IPS-20b (cell line): ENCODE measurements around the gene ZBTB7A.
"Not testable (repeated sequence)": the region's sequence is repeated elsewhere in the genome, so short reads cannot be mapped to it uniquely, and the experiment has no call there.

ENCODE experiments used
- H3K27ac ChIP-seq: one replicate; pipeline ENCODE4 v1.5.1; 2013; ENCODE audit warnings: low read length
- H3K27me3 ChIP-seq: 2 replicates; pipeline ENCODE4 v1.6.1; 2013; ENCODE audit warnings: mild to moderate bottlenecking, low read length, inconsistent platforms; ENCODE audit not compliant: insufficient read depth
- H3K36me3 ChIP-seq: 2 replicates; pipeline ENCODE4 v1.6.1; 2013; ENCODE audit warnings: low read depth, mild to moderate bottlenecking, inconsistent platforms, low read length, moderate library complexity; ENCODE audit not compliant: insufficient read depth
- H3K4me1 ChIP-seq: 2 replicates; pipeline ENCODE4 v1.6.1; 2013; ENCODE audit warnings: mild to moderate bottlenecking, control low read depth, inconsistent platforms, low read length, moderate library complexity; ENCODE audit not compliant: insufficient read depth
- H3K4me3 ChIP-seq: 2 replicates; pipeline ENCODE4 v1.5.1; 2013; ENCODE audit warnings: mild to moderate bottlenecking, low read length, inconsistent platforms
- H3K9ac ChIP-seq: 2 replicates; pipeline ENCODE4 v1.6.1; 2013; ENCODE audit warnings: low read depth, mild to moderate bottlenecking, inconsistent platforms, low read length, moderate library complexity
- H3K9me3 ChIP-seq: 2 replicates; pipeline ENCODE4 v1.6.1; 2013; ENCODE audit warnings: mild to moderate bottlenecking, low read depth, low read length, inconsistent platforms; ENCODE audit not compliant: insufficient read depth

ZBTB7A gene

GRCh38 chr19:4012975-4013634 is 53.6 kb downstream of the ZBTB7A start:
- Histone ChIP-seq H3K27ac (no peak overlapping the region), H3K36me3 (peaks cover 42% of the 10 kb centered on the region), H3K4me1 (no peaks in the 10 kb centered on the region), H3K9ac (no peak overlapping the region), H3K4me3 (no peak overlapping the region), H3K27me3 (no peaks in the 10 kb centered on the region), H3K9me3 (no peaks in the 10 kb centered on the region)

GRCh38 chr19:4012092-4012974 is 54.4 kb downstream of the ZBTB7A start:
- no peaks in the 10 kb centered on the region for H3K27me3 ChIP-seq
- peaks cover 36% of the 10 kb centered on the region for H3K36me3 ChIP-seq
- H3K27ac ChIP-seq: no peak overlapping the region
- no peaks in the 10 kb centered on the region for H3K9me3 ChIP-seq
- no peaks in the 10 kb centered on the region for H3K4me1 ChIP-seq
- H3K4me3 ChIP-seq: no peak overlapping the region
- H3K9ac ChIP-seq: no peak overlapping the region

GRCh38 chr19:4011430-4011829 is 55.3 kb downstream of the ZBTB7A start:
- peaks cover 36% of the 10 kb centered on the region for H3K36me3 ChIP-seq
- not testable (repeated sequence) for H3K4me1 ChIP-seq, H3K27me3 ChIP-seq, H3K27ac ChIP-seq, H3K9ac ChIP-seq, H3K9me3 ChIP-seq, H3K4me3 ChIP-seq

- Histone ChIP-seq H3K9me3 (no peaks in the 10 kb centered on the region), H3K9ac (no peak overlapping the region), H3K4me1 (no peaks in the 10 kb centered on the region), H3K27ac (no peak overlapping the region), H3K36me3 (peaks cover 29% of the 10 kb centered on the region), H3K4me3 (no peak overlapping the region), H3K27me3 (no peaks in the 10 kb centered on the region)
Measured at GRCh38 chr19:4010808-4011110, 55.9 kb downstream of the ZBTB7A start.

DNA sequence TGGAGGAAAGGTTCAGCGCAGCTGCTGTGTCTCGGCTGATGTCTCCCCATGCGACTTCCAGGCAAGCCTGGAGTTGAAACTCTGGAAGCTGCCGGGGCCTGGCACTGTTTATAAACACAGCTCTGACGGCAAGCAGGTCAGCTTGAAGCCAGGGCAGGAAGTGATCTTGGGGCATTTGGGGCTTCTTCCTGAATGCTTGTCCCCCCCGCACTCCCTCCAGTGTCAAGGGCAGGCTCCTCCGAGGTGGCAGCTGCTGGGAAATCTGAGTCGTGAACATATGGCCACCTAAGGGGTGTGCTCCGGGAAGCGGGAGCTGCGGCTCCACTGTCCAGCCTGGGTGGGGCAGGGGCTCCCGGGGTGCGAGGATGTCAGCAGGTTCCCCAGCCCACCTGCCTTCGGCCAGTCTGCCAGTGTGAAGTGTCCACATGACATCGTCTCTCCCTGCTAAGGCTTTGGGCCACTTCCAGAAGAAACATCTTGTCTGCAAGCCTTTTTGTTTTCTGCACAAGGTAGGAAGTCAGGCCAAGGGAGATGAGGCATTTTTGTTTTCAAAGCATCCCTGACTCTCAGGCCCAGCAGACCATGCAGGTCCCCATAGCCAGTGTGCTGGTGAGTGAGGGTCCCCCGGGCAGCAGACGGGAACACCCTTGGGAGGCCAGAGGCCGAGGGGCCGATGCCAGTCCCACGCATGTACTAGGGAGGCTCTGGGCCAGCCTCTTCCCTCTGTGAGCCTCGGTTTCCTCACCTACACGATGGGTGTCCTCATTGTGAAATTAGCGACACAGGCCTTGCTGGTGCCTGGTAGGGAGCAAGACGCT is 56.5 kb downstream of the ZBTB7A start:
- no peaks in the 10 kb centered on the region for H3K9me3 ChIP-seq
- H3K27ac ChIP-seq: no peak overlapping the region
- no peak overlapping the region for H3K4me3 ChIP-seq
- no peaks in the 10 kb centered on the region for H3K27me3 ChIP-seq
- no peaks in the 10 kb centered on the region for H3K4me1 ChIP-seq
- H3K36me3 ChIP-seq: peaks cover 24% of the 10 kb centered on the region; the same call in 1 of the 2 replicates
- no peak overlapping the region; the same call in 1 of the 2 replicates for H3K9ac ChIP-seq

DNA sequence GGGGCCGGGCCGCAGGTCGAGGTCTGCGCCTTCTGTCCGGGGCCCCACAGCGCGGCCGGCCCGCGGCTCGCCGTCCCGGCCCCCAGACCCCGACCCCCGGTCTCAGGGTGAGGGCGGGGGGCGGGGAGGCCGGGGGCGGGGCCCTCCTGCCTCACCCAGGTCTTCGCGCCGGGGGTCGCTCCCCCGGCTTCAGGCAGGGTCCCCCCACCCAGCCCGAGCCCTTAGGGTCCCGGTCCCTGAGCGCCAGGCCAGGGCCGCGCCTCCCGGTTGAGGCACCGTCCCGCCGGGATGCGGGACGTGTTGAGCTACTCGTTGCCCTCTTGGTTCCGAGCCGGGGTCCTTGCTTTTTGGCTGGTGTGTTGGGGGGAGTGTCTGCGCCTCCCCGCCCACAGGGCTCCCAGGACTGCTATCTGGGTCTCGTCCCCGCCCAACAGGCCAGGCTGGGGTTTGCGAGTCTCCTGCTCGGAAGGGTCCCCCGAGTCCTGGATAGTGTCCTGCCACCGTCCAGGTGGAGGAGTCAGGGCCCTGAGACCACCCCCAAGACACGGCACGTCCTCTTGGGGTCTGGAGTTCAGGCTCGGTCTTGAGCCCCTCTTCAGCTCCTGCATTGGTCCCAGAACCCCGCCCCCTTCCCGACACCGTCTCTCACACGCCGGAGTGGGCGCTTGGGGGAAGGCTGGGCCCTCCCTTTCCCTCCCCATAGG is 58.7 kb downstream of the ZBTB7A start:
- peak overlapping the region; percentile 85 for H3K9ac ChIP-seq
- no peak overlapping the region for H3K27ac ChIP-seq
- no peaks in the 10 kb centered on the region for H3K4me1 ChIP-seq
- H3K36me3 ChIP-seq: peaks cover 4% of the 10 kb centered on the region; the same call in 1 of the 2 replicates
- H3K9me3 ChIP-seq: no peaks in the 10 kb centered on the region
- no peaks in the 10 kb centered on the region for H3K27me3 ChIP-seq
- H3K4me3 ChIP-seq: peak overlapping the region; percentile 96

- Histone ChIP-seq H3K4me3 (peak within 1 kb of the TSS; percentile 96), H3K27ac (peak within 1 kb of the TSS; percentile 87), H3K4me1 (no peaks in the 10 kb centered on the region), H3K36me3 (no peaks in the 10 kb centered on the region), H3K9ac (peak within 1 kb of the TSS; percentile 87), H3K27me3 (no peaks in the 10 kb centered on the region), H3K9me3 (no peaks in the 10 kb centered on the region)
Measured at GRCh38 chr19:4007021-4007835, 59.5 kb downstream of the ZBTB7A start, which contains the start of gene PIAS4. TSS of gene PIAS4 (plus strand) at chr19:4007736. CDS start at chr19:4007761, 25 bp downstream.

DNA sequence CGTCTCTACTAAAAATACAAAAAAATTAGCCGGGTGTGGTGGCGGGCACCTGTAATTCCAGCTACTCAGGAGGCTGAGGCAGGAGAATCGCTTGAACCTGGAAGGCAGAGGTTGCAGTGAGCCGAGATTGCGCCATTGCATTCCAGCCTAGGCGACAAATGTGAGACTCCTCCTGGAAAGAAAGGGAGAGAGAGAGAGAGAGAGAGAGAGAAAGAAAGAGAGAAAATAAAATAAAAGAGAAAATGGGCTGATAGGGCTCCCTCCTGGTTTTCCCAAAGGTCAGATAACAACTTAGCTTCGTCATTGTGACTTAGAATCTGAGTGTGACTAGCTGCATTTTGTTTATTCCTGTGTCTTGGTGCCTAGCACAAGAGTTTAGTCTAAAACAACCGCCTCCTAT is 61.3 kb downstream of the ZBTB7A start:
- H3K4me1 ChIP-seq, H3K27me3 ChIP-seq, H3K9ac ChIP-seq, H3K9me3 ChIP-seq, H3K36me3 ChIP-seq, H3K27ac ChIP-seq, H3K4me3 ChIP-seq: not testable (repeated sequence)

- not testable (repeated sequence) for H3K36me3 ChIP-seq, H3K27me3 ChIP-seq, H3K9ac ChIP-seq, H3K4me1 ChIP-seq, H3K27ac ChIP-seq, H3K9me3 ChIP-seq, H3K4me3 ChIP-seq
Measured at GRCh38 chr19:4000798-4001197, 65.9 kb downstream of the ZBTB7A start.

- H3K27ac ChIP-seq, H3K4me1 ChIP-seq, H3K27me3 ChIP-seq, H3K4me3 ChIP-seq, H3K9ac ChIP-seq, H3K9me3 ChIP-seq, H3K36me3 ChIP-seq: not testable (repeated sequence)
Measured at GRCh38 chr19:3998667-3999412, 67.9 kb downstream of the ZBTB7A start.
